Measurements from ENCODE around the gene ZNF213.

The ZNF213 gene

DNA sequence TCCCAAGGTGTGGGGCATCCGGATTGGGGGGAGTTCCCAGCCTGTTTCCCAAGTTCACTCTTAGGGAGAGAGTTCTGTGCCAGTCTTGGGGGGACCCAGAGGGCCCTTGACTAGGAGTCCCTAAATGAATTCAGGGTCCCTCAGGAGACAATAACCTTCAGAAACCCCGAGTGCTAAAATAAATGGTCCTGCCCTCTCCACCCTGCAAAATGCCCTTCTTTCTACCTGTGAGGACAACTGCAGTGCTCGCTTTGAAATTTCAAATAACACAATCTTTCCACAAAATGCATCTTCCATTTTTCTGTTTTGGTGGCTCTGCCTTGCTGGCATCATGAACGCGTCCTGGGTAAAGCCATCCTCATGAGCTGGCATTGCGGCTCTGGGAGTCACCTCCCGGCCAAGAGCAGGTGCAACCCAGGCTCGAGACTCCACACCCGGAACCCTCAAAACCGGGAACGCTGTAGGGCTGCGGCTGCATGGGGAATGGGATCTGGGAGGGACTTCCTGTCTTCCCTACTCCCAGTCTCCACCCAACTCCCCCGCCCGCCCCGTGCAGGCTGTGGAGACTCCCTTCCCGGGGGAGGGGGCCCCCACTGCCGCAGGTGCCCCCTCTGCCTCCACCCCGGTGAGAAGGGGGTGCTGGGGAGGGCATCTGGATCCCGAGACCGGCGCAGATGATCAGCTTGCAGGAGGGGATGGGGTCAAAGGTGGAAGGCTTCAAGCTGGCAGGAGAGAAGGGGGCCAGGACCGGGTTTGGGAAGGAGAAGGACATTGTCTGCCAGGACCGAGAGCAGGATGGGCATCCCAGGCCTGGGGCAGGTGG, 22.6 kb upstream of the ZNF213 start, which contains the start of gene ZNF205 (continued):
- TF ChIP-seq ZBTB11 (tag by site-specific recombination; conservative IDR thresholded peaks at IDR 0.05; ENCODE audit: low read depth), result peak; percentile 99
- TF ChIP-seq ZNF362 (tag by site-specific recombination; IDR thresholded peaks at IDR 0.05), result no peak
- no peak for TF ChIP-seq HOXC10 (CRISPR knock-in tag; IDR thresholded peaks at IDR 0.05)
- TF ChIP-seq ZNF132 (tag by site-specific recombination; IDR thresholded peaks at IDR 0.05; ENCODE audit: borderline replicate concordance), result no peak
- peak; percentile 78; the same call in 1 of the 2 replicates for TF ChIP-seq ZNF580 (tag by site-specific recombination; IDR thresholded peaks at IDR 0.05)
- TF ChIP-seq ZNF664 (tag by site-specific recombination; IDR thresholded peaks at IDR 0.05), result no peak
- peak; percentile 70 for TF ChIP-seq SCRT1 (tag by site-specific recombination; IDR thresholded peaks at IDR 0.05; ENCODE audit: borderline replicate concordance)
- TF ChIP-seq YY1 (tag by site-specific recombination; IDR thresholded peaks at IDR 0.05), result peak; percentile 57
- no peak for TF ChIP-seq ZNF266 (tag by site-specific recombination; IDR thresholded peaks at IDR 0.05; ENCODE audit: low read depth)
- no peak for TF ChIP-seq ZNF37A (tag by site-specific recombination; IDR thresholded peaks at IDR 0.05)
- TF ChIP-seq, protein P1, sequence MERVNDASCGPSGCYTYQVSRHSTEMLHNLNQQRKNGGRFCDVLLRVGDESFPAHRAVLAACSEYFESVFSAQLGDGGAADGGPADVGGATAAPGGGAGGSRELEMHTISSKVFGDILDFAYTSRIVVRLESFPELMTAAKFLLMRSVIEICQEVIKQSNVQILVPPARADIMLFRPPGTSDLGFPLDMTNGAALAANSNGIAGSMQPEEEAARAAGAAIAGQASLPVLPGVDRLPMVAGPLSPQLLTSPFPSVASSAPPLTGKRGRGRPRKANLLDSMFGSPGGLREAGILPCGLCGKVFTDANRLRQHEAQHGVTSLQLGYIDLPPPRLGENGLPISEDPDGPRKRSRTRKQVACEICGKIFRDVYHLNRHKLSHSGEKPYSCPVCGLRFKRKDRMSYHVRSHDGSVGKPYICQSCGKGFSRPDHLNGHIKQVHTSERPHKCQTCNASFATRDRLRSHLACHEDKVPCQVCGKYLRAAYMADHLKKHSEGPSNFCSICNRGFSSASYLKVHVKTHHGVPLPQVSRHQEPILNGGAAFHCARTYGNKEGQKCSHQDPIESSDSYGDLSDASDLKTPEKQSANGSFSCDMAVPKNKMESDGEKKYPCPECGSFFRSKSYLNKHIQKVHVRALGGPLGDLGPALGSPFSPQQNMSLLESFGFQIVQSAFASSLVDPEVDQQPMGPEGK (tag by site-specific recombination; IDR thresholded peaks at IDR 0.05), result peak; percentile 98
- TF ChIP-seq ZNF518A (tag by site-specific recombination; conservative IDR thresholded peaks at IDR 0.05; ENCODE audit: low read depth), result peak; percentile 83
- peak; percentile 94 for TF ChIP-seq KLF8 (tag by site-specific recombination; IDR thresholded peaks at IDR 0.05)
- no peak for TF ChIP-seq ZNF558 (tag by site-specific recombination; IDR thresholded peaks at IDR 0.05)
- 0 out of 2 replicates have a peak, but pooled peaks have one; percentile 59 for TF ChIP-seq ZBTB20 (tag by site-specific recombination; IDR thresholded peaks at IDR 0.05)
- TF ChIP-seq ZNF776 (tag by site-specific recombination; IDR thresholded peaks at IDR 0.05; ENCODE audit: borderline replicate concordance), result no peak
- no peak for TF ChIP-seq ZNF433 (tag by site-specific recombination; IDR thresholded peaks at IDR 0.05; ENCODE audit: low read depth)
- TF ChIP-seq ZNF585B (tag by site-specific recombination; IDR thresholded peaks at IDR 0.05), result no peak
- TF ChIP-seq ZNF24 (tag by site-specific recombination; IDR thresholded peaks at IDR 0.05), result peak; percentile 66; the same call in 1 of the 2 replicates
- peak; percentile 96 for TF ChIP-seq KLF16 (tag by site-specific recombination; IDR thresholded peaks at IDR 0.05)
- TF ChIP-seq, protein P2, sequence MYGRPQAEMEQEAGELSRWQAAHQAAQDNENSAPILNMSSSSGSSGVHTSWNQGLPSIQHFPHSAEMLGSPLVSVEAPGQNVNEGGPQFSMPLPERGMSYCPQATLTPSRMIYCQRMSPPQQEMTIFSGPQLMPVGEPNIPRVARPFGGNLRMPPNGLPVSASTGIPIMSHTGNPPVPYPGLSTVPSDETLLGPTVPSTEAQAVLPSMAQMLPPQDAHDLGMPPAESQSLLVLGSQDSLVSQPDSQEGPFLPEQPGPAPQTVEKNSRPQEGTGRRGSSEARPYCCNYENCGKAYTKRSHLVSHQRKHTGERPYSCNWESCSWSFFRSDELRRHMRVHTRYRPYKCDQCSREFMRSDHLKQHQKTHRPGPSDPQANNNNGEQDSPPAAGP (tag by site-specific recombination; IDR thresholded peaks at IDR 0.05), result peak; percentile 91
- TF ChIP-seq ZEB2 (tag by site-specific recombination; IDR thresholded peaks at IDR 0.05), result peak; percentile 83
- TF ChIP-seq EGR2 (tag by site-specific recombination; IDR thresholded peaks at IDR 0.05; ENCODE audit: low read depth), result 0 out of 2 replicates have a peak, but pooled peaks have one; percentile 16
- TF ChIP-seq ZBTB44 (tag by site-specific recombination; IDR thresholded peaks at IDR 0.05), result peak; percentile 53; the same call in 1 of the 2 replicates

Measured in HEK293 (cell line).